K562 (cell line): ENCODE results near the gene SERPING1.

Experiments used
- CBX3 ChIP-seq, 2 experiments: IDR thresholded peaks; 1 replicate in 1 of 2; 2 replicates in 1 of 2; pipeline ENCODE4 v1.6.1; 2012; ENCODE audit warnings: inconsistent platforms in 2 of 2, low read length in 2 of 2, borderline replicate concordance in 1 of 2, control low read depth in 1 of 2
- CEBPB ChIP-seq: fragments of 450-650 bp; IDR thresholded peaks from 2 replicates; pipeline ENCODE4 v1.6.1; 2016; ENCODE audit warnings: missing genetic modification characterization, missing compliant biosample characterization
- NCOA4 ChIP-seq: fragments of 450-650 bp; IDR thresholded peaks from 2 replicates; pipeline ENCODE4 v1.6.1; 2018; ENCODE audit warnings: mild to moderate bottlenecking; ENCODE audit not compliant: partially characterized antibody
- POLR2A ChIP-seq: fragments of 450-650 bp; conservative IDR thresholded peaks from 2 replicates; pipeline ENCODE4 v1.6.1; 2016
- RCOR1 ChIP-seq, 2 experiments: IDR thresholded peaks; 2 replicates each; pipeline ENCODE4 v1.6.1; 2012; ENCODE audit warnings: low read depth in 2 of 2, low read length in 2 of 2, borderline replicate concordance in 1 of 2, improper control_type of control experiment in 1 of 2
- YY1 ChIP-seq, 3 experiments: IDR thresholded peaks; 2 replicates each; pipeline ENCODE4 v1.6.1; 2011; ENCODE audit warnings: low read length in 2 of 3, mild to moderate bottlenecking in 2 of 3, moderate library complexity in 2 of 3, borderline replicate concordance in 1 of 3, control low read depth in 1 of 3, low read depth in 1 of 3; ENCODE audit not compliant: insufficient read depth in 3 of 3, insufficient replicate concordance in 2 of 3, control insufficient read depth in 1 of 3, insufficient read length in 1 of 3; ENCODE audit errors: extremely low read depth in 1 of 3
- ZNF311 ChIP-seq: fragments of 250-450 bp; sonication (Bioruptor Pico); IDR thresholded peaks from 2 replicates; pipeline ENCODE4 v1.4.0; 2020; ENCODE audit warnings: mild to moderate bottlenecking, moderate library complexity
- ZZZ3 ChIP-seq: fragments of 450-650 bp; IDR thresholded peaks from 2 replicates; pipeline ENCODE4 v1.6.1; 2016; ENCODE audit warnings: antibody characterized with exemption, mild to moderate bottlenecking, moderate library complexity
- TF ChIP-seq, protein P1 (sequence below), 3 experiments: IDR thresholded peaks in 2 of 3; conservative IDR thresholded peaks in 1 of 3; 2 replicates each; pipeline ENCODE4 v1.5.1; 2011 to 2012; ENCODE audit warnings: low read length in 3 of 3, mild to moderate bottlenecking in 3 of 3, control low read depth in 2 of 3, improper control_type of control experiment in 1 of 3, inconsistent platforms in 1 of 3, low read depth in 1 of 3, mixed read lengths in 1 of 3, moderate library complexity in 1 of 3; ENCODE audit not compliant: insufficient read depth in 2 of 3
- TF ChIP-seq, protein P2 (sequence below): fragments of 450-650 bp; formaldehyde crosslinking; IDR thresholded peaks from 2 replicates; pipeline ENCODE4 v1.4.0; 2020; ENCODE audit warnings: mild to moderate bottlenecking, mixed read lengths
- TF ChIP-seq, protein P3 (sequence below), 2 experiments: fragments of 450-650 bp in 1 of 2; sonication (generic) in 1 of 2; formaldehyde crosslinking; conservative IDR thresholded peaks; 2 replicates each; pipeline versions ENCODE4 v1.4.0 to v1.8.1; 2020 to 2022; ENCODE audit warnings: mild to moderate bottlenecking in 1 of 2, missing genetic modification reagents in 1 of 2
- TF ChIP-seq, protein P4 (sequence below), 2 experiments: fragments of 450-650 bp; formaldehyde crosslinking in 1 of 2; IDR thresholded peaks; 2 replicates each; pipeline versions ENCODE4 v1.4.0 to v1.6.1; 2014 to 2020; ENCODE audit warnings: mild to moderate bottlenecking in 2 of 2, borderline replicate concordance in 1 of 2, low read depth in 1 of 2

GRCh38 chr11:57616595-57616994, 19.1 kb downstream of the SERPING1 start:
- TF ChIP-seq, protein P1, sequence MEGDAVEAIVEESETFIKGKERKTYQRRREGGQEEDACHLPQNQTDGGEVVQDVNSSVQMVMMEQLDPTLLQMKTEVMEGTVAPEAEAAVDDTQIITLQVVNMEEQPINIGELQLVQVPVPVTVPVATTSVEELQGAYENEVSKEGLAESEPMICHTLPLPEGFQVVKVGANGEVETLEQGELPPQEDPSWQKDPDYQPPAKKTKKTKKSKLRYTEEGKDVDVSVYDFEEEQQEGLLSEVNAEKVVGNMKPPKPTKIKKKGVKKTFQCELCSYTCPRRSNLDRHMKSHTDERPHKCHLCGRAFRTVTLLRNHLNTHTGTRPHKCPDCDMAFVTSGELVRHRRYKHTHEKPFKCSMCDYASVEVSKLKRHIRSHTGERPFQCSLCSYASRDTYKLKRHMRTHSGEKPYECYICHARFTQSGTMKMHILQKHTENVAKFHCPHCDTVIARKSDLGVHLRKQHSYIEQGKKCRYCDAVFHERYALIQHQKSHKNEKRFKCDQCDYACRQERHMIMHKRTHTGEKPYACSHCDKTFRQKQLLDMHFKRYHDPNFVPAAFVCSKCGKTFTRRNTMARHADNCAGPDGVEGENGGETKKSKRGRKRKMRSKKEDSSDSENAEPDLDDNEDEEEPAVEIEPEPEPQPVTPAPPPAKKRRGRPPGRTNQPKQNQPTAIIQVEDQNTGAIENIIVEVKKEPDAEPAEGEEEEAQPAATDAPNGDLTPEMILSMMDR (IDR thresholded peaks at IDR 0.05 in 2 of 3, conservative IDR thresholded peaks at IDR 0.05 in 1 of 3; ENCODE audit: insufficient read depth in 2 of 3, low read depth in 1 of 3, low read length in 3 of 3), result no peak
- TF ChIP-seq POLR2A (no peak), YY1 (IDR thresholded peaks at IDR 0.05; ENCODE audit: borderline replicate concordance in 1 of 3, control insufficient read depth in 1 of 3, extremely low read depth in 1 of 3, insufficient read depth in 3 of 3, insufficient read length in 1 of 3, insufficient replicate concordance in 2 of 3, low read depth in 1 of 3, low read length in 2 of 3) (no peak), ZZZ3 (no peak), CEBPB (tag) (no peak), CBX3 (IDR thresholded peaks at IDR 0.05; ENCODE audit: borderline replicate concordance in 1 of 2, low read length in 2 of 2) (no peak), RCOR1 (IDR thresholded peaks at IDR 0.05; ENCODE audit: borderline replicate concordance in 1 of 2, low read depth in 2 of 2, low read length in 2 of 2) (no peak), NCOA4 (no peak), ZNF311 (CRISPR knock-in tag) (no peak)
- TF ChIP-seq, protein P2, sequence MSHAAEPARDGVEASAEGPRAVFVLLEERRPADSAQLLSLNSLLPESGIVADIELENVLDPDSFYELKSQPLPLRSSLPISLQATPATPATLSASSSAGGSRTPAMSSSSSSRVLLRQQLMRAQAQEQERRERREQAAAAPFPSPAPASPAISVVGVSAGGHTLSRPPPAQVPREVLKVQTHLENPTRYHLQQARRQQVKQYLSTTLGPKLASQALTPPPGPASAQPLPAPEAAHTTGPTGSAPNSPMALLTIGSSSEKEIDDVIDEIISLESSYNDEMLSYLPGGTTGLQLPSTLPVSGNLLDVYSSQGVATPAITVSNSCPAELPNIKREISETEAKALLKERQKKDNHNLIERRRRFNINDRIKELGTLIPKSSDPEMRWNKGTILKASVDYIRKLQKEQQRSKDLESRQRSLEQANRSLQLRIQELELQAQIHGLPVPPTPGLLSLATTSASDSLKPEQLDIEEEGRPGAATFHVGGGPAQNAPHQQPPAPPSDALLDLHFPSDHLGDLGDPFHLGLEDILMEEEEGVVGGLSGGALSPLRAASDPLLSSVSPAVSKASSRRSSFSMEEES, result no peak
- TF ChIP-seq, protein P3, sequence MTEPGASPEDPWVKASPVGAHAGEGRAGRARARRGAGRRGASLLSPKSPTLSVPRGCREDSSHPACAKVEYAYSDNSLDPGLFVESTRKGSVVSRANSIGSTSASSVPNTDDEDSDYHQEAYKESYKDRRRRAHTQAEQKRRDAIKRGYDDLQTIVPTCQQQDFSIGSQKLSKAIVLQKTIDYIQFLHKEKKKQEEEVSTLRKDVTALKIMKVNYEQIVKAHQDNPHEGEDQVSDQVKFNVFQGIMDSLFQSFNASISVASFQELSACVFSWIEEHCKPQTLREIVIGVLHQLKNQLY (CRISPR knock-in tag; conservative IDR thresholded peaks at IDR 0.05), result no peak
- TF ChIP-seq, protein P4, sequence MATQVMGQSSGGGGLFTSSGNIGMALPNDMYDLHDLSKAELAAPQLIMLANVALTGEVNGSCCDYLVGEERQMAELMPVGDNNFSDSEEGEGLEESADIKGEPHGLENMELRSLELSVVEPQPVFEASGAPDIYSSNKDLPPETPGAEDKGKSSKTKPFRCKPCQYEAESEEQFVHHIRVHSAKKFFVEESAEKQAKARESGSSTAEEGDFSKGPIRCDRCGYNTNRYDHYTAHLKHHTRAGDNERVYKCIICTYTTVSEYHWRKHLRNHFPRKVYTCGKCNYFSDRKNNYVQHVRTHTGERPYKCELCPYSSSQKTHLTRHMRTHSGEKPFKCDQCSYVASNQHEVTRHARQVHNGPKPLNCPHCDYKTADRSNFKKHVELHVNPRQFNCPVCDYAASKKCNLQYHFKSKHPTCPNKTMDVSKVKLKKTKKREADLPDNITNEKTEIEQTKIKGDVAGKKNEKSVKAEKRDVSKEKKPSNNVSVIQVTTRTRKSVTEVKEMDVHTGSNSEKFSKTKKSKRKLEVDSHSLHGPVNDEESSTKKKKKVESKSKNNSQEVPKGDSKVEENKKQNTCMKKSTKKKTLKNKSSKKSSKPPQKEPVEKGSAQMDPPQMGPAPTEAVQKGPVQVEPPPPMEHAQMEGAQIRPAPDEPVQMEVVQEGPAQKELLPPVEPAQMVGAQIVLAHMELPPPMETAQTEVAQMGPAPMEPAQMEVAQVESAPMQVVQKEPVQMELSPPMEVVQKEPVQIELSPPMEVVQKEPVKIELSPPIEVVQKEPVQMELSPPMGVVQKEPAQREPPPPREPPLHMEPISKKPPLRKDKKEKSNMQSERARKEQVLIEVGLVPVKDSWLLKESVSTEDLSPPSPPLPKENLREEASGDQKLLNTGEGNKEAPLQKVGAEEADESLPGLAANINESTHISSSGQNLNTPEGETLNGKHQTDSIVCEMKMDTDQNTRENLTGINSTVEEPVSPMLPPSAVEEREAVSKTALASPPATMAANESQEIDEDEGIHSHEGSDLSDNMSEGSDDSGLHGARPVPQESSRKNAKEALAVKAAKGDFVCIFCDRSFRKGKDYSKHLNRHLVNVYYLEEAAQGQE (IDR thresholded peaks at IDR 0.05; ENCODE audit: borderline replicate concordance), result no peak
- TF ChIP-seq, protein P4 (CRISPR knock-in tag; IDR thresholded peaks at IDR 0.05; ENCODE audit: low read depth), result no peak
